SK-N-SH treated with all-trans-retinoic acid at 6 μM for 48 hours (cell line): ENCODE data around the gene CPLANE2.
"Not testable (repeated sequence)": the region's sequence is repeated elsewhere in the genome, so short reads cannot be mapped to it uniquely, and the experiment has no call there.

ENCODE experiments used
- ATAC-seq: fragments of 200-7000 bp; cut with Tn5 transposase; 3 replicates; pipeline ENCODE4 v1.9.1; 2020; ENCODE audit warnings: mild to moderate bottlenecking, moderate library complexity
- ARNTL ChIP-seq: fragments of 450-650 bp; formaldehyde crosslinking; IDR thresholded peaks from 2 replicates; pipeline ENCODE4 v1.5.0; 2020; ENCODE audit warnings: low read depth, mild to moderate bottlenecking, moderate library complexity, borderline replicate concordance
- BACH2 ChIP-seq: fragments of 250-450 bp; sonication (Bioruptor Pico); IDR thresholded peaks from 2 replicates; pipeline ENCODE4 v1.9.0; 2021; ENCODE audit warnings: mild to moderate bottlenecking, borderline replicate concordance
- CREB5 ChIP-seq: fragments of 250-450 bp; sonication (Bioruptor Pico); IDR thresholded peaks from 2 replicates; pipeline ENCODE4 v1.5.1; 2020; ENCODE audit warnings: low read depth, mild to moderate bottlenecking, moderate library complexity
- CSDC2 ChIP-seq: fragments of 250-450 bp; sonication (Bioruptor Pico); IDR thresholded peaks from 2 replicates; pipeline ENCODE4 v1.5.0; 2020; ENCODE audit warnings: mild to moderate bottlenecking, moderate library complexity
- CSRNP3 ChIP-seq: fragments of 250-450 bp; sonication (Bioruptor Pico); IDR thresholded peaks from 2 replicates; pipeline ENCODE4 v1.5.1; 2021; ENCODE audit warnings: mild to moderate bottlenecking, moderate library complexity
- ESRRG ChIP-seq: fragments of 250-450 bp; sonication (Bioruptor Pico); IDR thresholded peaks from 2 replicates; pipeline ENCODE4 v1.6.1; 2021; ENCODE audit warnings: mild to moderate bottlenecking
- GLIS3 ChIP-seq: fragments of 250-450 bp; sonication (Bioruptor Pico); IDR thresholded peaks from 2 replicates; pipeline ENCODE4 v1.5.0; 2020; ENCODE audit warnings: mild to moderate bottlenecking, moderate library complexity
- ISL1 ChIP-seq: fragments of 250-450 bp; sonication (Bioruptor Pico); IDR thresholded peaks from 2 replicates; pipeline ENCODE4 v2.1.2; 2022; ENCODE audit warnings: mild to moderate bottlenecking, moderate library complexity
- OSR1 ChIP-seq: fragments of 250-450 bp; sonication (Bioruptor Pico); IDR thresholded peaks from 2 replicates; pipeline ENCODE4 v1.8.0; 2022; ENCODE audit warnings: moderate library complexity, mild to moderate bottlenecking, inconsistent platforms
- PPARA ChIP-seq: fragments of 250-450 bp; sonication (Bioruptor Pico); IDR thresholded peaks from 2 replicates; pipeline ENCODE4 v1.5.0; 2020; ENCODE audit warnings: mild to moderate bottlenecking, borderline replicate concordance
- RARB ChIP-seq: fragments of 250-450 bp; sonication (Bioruptor Pico); IDR thresholded peaks from 2 replicates; pipeline ENCODE4 v1.8.0; 2021; ENCODE audit warnings: mild to moderate bottlenecking, moderate library complexity
- SNAI2 ChIP-seq: fragments of 250-450 bp; sonication (Bioruptor Pico); IDR thresholded peaks from 2 replicates; pipeline ENCODE4 v1.5.0; 2020; ENCODE audit warnings: mild to moderate bottlenecking, moderate library complexity
- TCF4 ChIP-seq: fragments of 250-450 bp; sonication (Bioruptor Pico); IDR thresholded peaks from 2 replicates; pipeline ENCODE4 v1.8.0; 2021; ENCODE audit warnings: mild to moderate bottlenecking, moderate library complexity, borderline replicate concordance
- TOX ChIP-seq: fragments of 250-450 bp; sonication (Bioruptor Pico); IDR thresholded peaks from 2 replicates; pipeline ENCODE4 v1.8.0; 2021; ENCODE audit warnings: mild to moderate bottlenecking, moderate library complexity, borderline replicate concordance
- ZC3H10 ChIP-seq: fragments of 250-450 bp; sonication (Bioruptor Pico); IDR thresholded peaks from 2 replicates; pipeline ENCODE4 v1.5.1; 2021; ENCODE audit warnings: mild to moderate bottlenecking, moderate library complexity
- ZFP3 ChIP-seq: fragments of 250-450 bp; sonication (Bioruptor Pico); IDR thresholded peaks from 2 replicates; pipeline ENCODE4 v1.5.0; 2020; ENCODE audit warnings: mild to moderate bottlenecking, moderate library complexity
- ZFP30 ChIP-seq: fragments of 450-650 bp; formaldehyde crosslinking; IDR thresholded peaks from 2 replicates; pipeline ENCODE4 v1.5.0; 2022; ENCODE audit warnings: mild to moderate bottlenecking, moderate library complexity
- ZNF70 ChIP-seq: fragments of 450-650 bp; formaldehyde crosslinking; IDR thresholded peaks from 2 replicates; pipeline ENCODE4 v1.5.0; 2020; ENCODE audit warnings: mild to moderate bottlenecking, moderate library complexity
- ZNF8 ChIP-seq: fragments of 450-650 bp; formaldehyde crosslinking; IDR thresholded peaks from 2 replicates; pipeline ENCODE4 v1.5.0; 2020; ENCODE audit warnings: mild to moderate bottlenecking, moderate library complexity
- TF ChIP-seq, protein P1 (sequence below): fragments of 250-450 bp; sonication (Bioruptor Pico); IDR thresholded peaks from 2 replicates; pipeline ENCODE4 v1.8.0; 2021; ENCODE audit warnings: low read depth, mild to moderate bottlenecking, moderate library complexity, borderline replicate concordance
- TF ChIP-seq, protein P2 (sequence below): fragments of 250-450 bp; sonication (Bioruptor Pico); IDR thresholded peaks from 2 replicates; pipeline ENCODE4 v1.8.0; 2020; ENCODE audit warnings: mild to moderate bottlenecking, moderate library complexity, borderline replicate concordance

The CPLANE2 gene

DNA sequence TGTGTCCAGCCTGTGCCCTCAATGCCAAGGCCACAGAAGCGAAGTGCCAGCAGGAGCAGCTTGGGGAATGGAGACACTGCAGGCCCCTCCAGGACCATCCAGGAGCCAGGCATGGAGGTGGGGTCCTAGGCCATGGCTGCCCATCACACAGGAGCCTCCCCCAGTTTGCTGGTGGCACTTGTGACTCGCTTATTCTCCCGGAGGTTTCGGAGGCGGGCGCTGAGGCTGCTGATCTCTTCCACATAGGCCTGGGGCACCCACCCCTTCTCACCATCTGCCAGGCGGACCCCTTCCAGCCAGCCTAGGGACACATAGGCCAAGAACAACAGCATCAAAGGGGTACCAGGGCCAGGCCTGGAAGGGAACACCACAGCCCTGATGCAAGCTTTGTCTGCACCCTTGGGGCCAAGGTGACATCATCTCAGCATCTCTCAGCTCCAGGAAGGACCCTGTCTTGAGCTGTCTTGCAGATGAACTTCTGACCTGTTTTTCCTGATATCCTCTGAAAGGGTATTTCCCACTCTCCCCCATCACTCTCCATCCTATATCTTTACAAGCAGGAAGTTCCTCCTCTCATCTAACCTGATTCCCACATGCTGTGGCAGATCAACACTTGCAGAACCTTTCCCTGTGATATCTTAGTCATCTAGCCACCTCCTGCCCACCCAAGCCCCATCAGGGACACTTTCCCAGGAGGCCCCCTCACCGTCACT is 38.4 kb downstream of the CPLANE2 start:
- no peak for TF ChIP-seq OSR1 (CRISPR knock-in tag)
- TF ChIP-seq ARNTL (CRISPR knock-in tag): no peak
- TF ChIP-seq ZFP3 (CRISPR knock-in tag): no peak
- TF ChIP-seq BACH2 (CRISPR knock-in tag): no peak
- TF ChIP-seq RARB: no peak
- no peak for TF ChIP-seq PPARA
- TF ChIP-seq, protein P1, sequence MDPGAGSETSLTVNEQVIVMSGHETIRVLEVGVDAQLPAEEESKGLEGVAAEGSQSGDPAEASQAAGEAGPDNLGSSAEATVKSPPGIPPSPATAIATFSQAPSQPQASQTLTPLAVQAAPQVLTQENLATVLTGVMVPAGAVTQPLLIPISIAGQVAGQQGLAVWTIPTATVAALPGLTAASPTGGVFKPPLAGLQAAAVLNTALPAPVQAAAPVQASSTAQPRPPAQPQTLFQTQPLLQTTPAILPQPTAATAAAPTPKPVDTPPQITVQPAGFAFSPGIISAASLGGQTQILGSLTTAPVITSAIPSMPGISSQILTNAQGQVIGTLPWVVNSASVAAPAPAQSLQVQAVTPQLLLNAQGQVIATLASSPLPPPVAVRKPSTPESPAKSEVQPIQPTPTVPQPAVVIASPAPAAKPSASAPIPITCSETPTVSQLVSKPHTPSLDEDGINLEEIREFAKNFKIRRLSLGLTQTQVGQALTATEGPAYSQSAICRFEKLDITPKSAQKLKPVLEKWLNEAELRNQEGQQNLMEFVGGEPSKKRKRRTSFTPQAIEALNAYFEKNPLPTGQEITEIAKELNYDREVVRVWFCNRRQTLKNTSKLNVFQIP: no peak
- TF ChIP-seq ISL1 (CRISPR knock-in tag): no peak
- no peak for TF ChIP-seq CREB5 (CRISPR knock-in tag)
- no peak for TF ChIP-seq CSRNP3 (CRISPR knock-in tag)
- TF ChIP-seq ESRRG (CRISPR knock-in tag): no peak
- TF ChIP-seq CSDC2 (CRISPR knock-in tag): no peak
- no peak for TF ChIP-seq TCF4
- ATAC-seq: no peak

DNA sequence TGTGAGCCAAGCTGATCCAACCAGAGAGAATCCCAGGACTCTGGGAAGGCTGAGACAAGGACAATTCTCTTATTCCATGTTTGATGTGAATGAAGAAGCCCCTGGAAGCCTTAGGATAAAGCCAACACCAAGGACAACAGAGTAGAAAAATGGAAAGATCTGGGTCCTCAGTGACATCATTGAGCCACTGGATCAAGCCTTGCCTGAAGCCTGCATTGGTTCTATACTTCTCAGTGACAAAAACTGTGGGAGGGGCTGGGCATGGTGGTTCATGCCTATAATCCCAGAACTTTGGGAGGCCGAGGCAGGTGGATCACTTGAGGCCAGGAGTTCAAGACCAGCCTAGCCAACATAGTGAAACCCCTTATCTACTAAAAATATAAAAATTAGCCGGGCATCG is 40.1 kb downstream of the CPLANE2 start:
- ATAC-seq: no peak
- TF ChIP-seq ZNF8 (CRISPR knock-in tag): no peak
- no peak for TF ChIP-seq SNAI2 (CRISPR knock-in tag)
- TF ChIP-seq RARB: no peak
- no peak for TF ChIP-seq GLIS3 (CRISPR knock-in tag)
- TF ChIP-seq, protein P1: no peak
- TF ChIP-seq, protein P2, sequence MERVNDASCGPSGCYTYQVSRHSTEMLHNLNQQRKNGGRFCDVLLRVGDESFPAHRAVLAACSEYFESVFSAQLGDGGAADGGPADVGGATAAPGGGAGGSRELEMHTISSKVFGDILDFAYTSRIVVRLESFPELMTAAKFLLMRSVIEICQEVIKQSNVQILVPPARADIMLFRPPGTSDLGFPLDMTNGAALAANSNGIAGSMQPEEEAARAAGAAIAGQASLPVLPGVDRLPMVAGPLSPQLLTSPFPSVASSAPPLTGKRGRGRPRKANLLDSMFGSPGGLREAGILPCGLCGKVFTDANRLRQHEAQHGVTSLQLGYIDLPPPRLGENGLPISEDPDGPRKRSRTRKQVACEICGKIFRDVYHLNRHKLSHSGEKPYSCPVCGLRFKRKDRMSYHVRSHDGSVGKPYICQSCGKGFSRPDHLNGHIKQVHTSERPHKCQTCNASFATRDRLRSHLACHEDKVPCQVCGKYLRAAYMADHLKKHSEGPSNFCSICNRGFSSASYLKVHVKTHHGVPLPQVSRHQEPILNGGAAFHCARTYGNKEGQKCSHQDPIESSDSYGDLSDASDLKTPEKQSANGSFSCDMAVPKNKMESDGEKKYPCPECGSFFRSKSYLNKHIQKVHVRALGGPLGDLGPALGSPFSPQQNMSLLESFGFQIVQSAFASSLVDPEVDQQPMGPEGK (CRISPR knock-in tag): no peak
- TF ChIP-seq ESRRG (CRISPR knock-in tag): no peak
- no peak for TF ChIP-seq ZFP30 (CRISPR knock-in tag)
- no peak for TF ChIP-seq TOX

GRCh38 chr1:16196139-16196538 is 40.8 kb downstream of the CPLANE2 start:
- not testable (repeated sequence) for ATAC-seq

DNA sequence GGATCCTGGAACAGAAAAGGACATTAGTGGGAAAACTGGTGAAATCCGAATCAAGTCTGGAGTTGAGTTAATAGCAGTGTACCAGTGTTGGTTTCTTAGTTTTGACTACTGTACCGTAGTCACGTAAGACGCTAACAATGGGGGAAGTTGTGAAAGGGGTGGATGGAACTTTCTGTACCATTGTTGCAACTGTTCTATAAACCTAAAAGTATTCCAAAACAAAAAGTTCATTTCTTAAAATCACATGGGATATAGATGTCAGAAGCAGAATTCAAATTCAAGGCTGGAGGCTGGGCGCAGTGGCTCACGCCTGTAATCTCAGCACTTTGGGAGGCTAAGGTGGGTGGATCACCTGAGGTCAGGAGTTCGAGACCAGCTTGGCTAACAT is 41.5 kb downstream of the CPLANE2 start:
- no peak for ATAC-seq
- TF ChIP-seq GLIS3 (CRISPR knock-in tag) (no peak), CSRNP3 (CRISPR knock-in tag) (no peak), ISL1 (CRISPR knock-in tag) (no peak), ZNF70 (no peak), ZC3H10 (CRISPR knock-in tag) (no peak), PPARA (no peak), ZFP30 (CRISPR knock-in tag) (no peak), ZFP3 (CRISPR knock-in tag) (no peak), OSR1 (CRISPR knock-in tag) (no peak), BACH2 (CRISPR knock-in tag) (no peak), RARB (no peak), CSDC2 (CRISPR knock-in tag) (no peak), SNAI2 (CRISPR knock-in tag) (no peak), CREB5 (CRISPR knock-in tag) (no peak)
- TF ChIP-seq, protein P2 (CRISPR knock-in tag): no peak
